ENCODE results near the gene ARFGEF3.

Gene ARFGEF3

GRCh38 chr6:138219398-138219797 lies 57.7 kb downstream of the ARFGEF3 start:
- DNase-seq: no peak

DNA sequence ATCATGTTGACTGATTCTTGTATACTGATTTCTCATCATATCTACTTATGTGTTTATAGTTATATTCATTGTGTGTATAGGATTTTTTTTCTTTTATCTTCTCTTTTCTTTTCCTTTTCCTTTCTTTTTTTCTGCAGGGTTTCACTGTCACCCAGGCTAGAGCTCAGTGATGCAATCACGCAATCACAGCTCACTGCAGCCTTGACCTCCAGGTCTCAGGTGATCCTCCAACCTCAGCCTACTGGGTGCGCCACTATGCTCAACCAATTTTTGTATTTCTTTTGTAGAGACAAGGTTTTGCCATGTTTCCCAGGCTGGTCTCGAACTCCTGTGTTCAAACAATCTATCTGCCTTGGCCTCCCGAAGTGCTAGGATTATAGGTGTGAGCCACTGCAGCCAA lies 58.2 kb downstream of the ARFGEF3 start:
- no peak for DNase-seq

DNA sequence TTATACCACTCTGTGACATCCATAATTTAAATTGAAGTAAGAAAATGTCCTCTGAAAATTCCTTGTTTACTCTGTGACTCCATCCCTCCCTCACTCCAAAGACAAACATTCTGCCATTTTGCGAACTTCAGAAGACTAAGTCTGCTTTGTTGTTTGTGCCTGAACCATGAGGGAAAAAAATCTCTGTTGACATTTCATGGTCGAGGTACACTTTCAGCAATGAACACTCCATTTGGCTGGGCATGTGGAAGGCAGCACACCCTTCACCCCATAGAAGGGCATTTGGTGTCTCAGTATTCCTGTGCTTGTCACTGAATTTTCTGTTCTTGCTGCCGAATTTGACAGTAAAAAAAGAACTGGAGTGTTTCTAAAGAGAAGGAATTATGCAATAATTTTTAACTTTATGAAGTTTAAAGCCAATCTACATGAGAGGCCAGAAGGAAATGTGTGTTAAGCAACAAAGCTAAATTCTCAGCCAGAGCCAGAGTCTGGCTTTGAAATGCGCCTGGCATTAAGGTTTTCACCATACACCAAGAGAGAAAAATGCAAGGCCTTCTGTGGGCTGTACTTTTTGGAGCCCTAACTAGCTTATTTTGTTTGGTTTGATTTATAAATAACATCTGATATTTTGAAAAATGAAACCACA lies 61.3 kb downstream of the ARFGEF3 start:
- DNase-seq: no peak

- DNase-seq: no peak
These were observed 64.2 kb downstream of the ARFGEF3 start for GRCh38 chr6:138225953-138226352.

DNA sequence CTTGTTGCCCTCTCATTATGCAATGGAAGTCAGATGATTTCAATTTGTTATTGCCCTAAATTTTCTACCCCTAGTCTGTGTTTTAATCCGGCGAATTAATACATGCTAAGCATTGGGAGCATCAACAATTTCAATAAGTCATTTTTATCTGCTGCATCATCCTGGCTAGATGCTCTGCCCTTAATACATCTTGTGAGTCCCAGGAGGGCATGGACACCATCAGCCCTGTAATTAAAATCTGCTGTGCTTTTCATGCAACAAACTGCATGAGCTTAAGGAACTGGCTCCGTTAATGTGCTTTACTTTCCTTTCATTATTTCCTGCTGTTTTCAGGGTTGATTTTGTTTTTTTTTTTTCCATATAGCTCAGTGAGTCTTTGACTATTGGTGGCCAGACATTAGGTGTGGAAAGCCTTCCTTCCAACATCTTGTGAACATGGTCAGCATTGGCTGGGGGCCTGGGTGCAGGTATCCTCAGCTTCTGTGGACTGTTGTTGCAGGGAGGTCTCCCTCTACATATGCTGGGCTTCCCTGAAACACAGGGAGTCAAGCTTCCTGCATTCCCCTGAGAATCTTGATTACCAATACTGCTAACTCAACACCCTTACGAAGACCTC lies 65.1 kb downstream of the ARFGEF3 start:
- DNase-seq: no peak

- DNase-seq: no peak
These were observed 65.6 kb downstream of the ARFGEF3 start for GRCh38 chr6:138227316-138227781.

GRCh38 chr6:138229072-138229471 lies 67.3 kb downstream of the ARFGEF3 start:
- DNase-seq: no peak

DNA sequence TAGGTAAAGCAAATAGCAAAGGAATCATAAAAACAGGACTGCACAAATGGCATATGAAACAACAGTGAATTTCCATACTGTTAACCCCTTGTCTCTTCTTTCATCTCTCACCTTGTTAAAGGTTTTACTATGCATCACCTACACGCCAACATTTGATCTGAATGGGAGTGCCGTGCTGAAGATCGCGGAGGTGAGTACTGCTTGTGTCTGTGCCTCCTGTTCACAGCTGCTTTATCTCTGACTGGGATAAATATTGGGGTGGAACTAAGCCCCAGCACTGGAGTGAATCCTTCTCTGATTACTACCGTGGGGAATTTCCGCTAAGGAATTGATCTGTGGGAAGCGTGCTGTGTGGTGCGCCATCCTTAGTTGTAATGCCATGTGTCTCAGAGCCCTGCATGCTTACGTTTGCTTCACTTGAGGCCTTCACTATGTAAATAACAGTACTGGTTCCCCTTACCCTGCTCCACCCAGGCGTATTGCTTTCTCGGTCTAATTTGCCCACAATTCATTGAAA lies 68.0 kb downstream of the ARFGEF3 start:
- DNase-seq: no peak

- DNase-seq: no peak
These were observed 68.5 kb downstream of the ARFGEF3 start for GRCh38 chr6:138230221-138230620.

DNA sequence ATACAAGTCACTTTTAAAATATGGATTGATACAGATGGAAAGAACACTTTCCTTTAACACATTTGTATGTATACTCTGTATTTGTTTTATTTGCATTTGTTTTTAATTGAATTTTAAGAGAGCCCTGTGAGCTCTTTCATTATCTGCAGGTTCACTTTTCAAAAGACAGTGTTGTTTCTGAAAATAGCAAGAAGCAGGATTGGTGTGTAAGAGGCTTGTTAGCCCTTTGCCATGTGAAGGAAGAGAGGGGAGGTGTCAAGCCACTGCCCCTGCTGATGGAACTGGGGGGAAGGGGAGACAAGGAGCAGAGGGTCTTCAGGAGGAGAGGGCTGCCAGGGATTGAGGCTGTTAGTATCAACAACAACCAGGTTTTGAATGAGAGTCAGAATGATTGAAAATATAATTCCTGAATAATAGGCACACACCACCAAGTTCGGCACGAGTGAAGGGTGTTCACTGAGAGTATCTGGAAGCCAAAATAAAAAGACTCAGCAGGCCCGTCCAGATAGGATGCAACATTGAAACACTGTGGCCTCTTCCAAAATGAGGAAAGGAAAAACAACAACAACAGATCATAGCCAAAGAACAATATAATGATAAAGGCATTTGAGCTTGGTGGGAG lies 69.1 kb downstream of the ARFGEF3 start:
- DNase-seq: no peak

GRCh38 chr6:138231381-138231886 lies 69.7 kb downstream of the ARFGEF3 start:
- no peak for DNase-seq

- DNase-seq: no peak
These were observed 72.6 kb downstream of the ARFGEF3 start for GRCh38 chr6:138234363-138234762.

DNA sequence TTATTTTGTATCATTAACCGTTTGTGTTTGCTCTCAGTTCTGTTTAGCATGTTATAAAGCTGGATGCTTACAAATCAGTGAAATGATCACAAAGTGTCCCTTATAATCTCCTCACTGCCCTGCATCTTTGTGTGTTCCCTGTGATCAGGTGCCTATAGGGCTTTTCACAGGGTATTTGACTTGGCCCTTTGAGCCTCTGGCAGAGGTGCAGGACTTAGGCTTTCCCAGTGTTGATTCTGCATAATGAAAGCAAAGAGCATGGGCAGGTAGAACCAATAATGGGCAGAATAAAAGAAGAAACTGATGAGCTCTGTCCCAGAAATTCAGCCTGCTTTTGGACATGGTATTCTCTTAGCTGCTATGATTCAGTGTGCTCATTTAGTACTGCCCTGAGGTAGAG lies 73.5 kb downstream of the ARFGEF3 start:
- no peak for DNase-seq

GRCh38 chr6:138235693-138236092 lies 74.0 kb downstream of the ARFGEF3 start:
- no peak for DNase-seq

GRCh38 chr6:138237463-138237862 lies 75.7 kb downstream of the ARFGEF3 start:
- DNase-seq: no peak

DNA sequence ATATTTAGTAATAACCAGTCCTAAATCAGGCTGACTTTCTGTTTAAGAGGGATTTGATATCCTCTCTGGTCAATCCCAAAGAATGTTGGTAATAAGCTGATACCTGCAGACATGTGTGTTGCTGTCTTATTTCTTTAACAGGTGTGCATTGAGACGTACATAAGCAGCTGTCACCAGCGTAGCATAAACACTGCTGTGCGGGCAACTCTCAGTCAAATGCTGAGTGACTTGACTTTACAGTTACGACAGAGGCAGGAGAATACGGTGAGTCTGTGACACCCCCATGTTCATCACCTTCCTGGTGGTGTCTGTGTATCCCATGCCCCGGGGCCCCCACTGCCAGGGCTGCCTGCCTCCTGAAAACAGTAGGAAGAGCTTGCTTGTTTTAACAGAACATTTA lies 76.6 kb downstream of the ARFGEF3 start:
- no peak for DNase-seq

DNA sequence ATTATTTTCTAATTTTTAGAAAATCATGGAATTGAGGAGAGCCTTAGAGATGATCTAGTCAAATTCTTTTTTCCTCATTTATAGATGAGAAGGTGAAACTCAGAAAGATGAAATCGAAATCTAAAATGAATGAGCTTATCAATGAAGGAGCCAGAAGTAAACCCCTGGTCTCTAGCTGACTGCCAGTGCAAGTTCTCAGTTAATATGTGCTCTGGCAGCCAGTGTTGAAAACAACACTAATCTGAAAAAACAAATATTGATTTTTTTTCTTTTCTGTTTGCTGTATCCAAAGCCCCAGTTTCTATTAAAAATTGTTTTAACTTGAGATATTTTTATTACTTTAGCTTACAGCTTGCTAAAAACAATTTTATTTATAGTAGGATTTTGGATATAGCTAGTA lies 78.0 kb downstream of the ARFGEF3 start:
- no peak for DNase-seq

- DNase-seq: no peak
These were observed 78.9 kb downstream of the ARFGEF3 start for GRCh38 chr6:138240476-138241245.

DNA sequence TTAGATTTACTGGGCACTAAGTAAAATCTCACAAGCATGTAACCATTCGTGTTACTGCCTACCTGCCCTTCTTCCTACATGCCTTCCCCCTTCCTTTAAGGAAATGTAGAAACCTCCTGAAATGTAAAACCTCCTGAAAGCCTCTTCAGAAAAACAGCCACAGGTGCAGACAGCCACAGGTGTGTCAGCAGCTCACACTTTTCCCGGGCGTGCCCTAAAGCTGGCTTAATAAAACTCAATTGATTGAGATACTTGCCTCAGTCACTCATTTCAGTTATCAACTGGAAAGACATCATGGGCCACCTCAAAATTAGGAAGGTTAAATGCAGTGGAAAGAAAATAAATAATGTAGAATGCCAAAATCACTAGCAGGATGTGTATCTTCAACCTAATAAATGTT lies 79.6 kb downstream of the ARFGEF3 start:
- no peak for DNase-seq

GRCh38 chr6:138241934-138242333 lies 80.2 kb downstream of the ARFGEF3 start:
- DNase-seq: no peak

GRCh38 chr6:138242987-138243592 lies 81.4 kb downstream of the ARFGEF3 start:
- no peak for DNase-seq

DNA sequence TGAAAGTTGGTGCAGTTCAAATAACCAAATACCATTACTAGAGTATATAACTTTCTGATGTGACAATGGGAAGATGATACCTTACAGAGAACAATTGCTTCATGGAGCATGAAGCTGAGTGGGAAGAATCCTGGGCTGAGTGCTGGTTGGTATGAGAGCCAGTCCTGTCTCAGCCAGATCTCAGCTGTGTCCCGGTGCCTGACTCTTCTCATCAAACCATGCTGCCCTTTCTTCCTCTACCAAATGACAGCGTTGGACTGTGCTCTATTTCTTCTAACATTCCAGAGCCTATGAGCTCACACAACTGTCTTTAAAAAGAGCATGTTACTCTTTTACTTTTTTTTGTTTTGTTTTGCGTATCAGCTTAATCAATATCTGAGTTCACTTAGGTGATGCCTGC lies 84.0 kb downstream of the ARFGEF3 start:
- DNase-seq: no peak

Data from stimulated activated CD4-positive, alpha-beta T cell treated with anti-CD3 and anti-CD28 coated beads, Interleukin-4, amount 100 ng/mL, for 24 hours (primary cell).